ENCODE data around the gene FOXJ3.

FOXJ3 gene

DNA sequence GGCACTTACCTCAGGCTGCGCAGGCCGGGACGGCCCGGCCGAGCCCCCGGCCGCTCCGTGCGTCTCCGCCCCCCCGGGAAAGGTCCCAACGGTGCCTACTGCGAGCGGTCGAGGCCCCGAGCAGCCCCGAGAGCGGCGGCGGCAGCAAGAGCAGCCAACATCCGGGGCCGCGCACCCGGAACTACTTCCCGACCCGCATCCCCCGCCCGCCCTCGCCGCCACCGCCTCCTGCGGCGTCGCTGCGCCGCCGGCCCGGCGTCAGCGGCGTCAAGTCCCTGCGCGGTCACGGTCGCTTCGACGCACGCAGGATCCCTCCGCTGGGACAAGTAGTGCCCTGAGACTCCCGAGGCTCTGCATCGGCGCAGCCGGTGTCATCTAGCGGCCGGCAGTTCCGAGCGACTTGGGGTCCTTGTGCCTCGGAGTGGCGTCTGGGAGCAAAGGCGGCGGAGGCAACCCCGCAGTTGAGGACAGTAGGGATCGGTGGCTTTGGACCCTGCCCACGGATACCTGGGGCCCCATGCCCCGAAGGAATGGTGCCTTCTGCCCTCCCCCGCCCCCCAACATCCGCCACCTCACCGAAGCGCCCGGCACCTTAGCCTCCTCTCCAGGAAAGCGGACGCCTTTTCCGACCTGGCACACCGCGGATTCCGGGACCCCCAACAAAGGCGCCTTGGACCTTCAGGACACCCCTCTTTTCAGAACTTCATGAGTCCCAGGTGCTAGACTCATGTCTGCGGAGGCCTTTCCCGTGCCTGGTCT is at the start of gene FOXJ3:
Gene FOXJ3, minus strand, starts transcription at position 186 of the 759 bp plus-strand sequence. CDS start 24,142 bp downstream, outside the sequence.
- Mint-ChIP-seq H3K27me3 (no peaks in the 10 kb centered on the region), H3K4me1 (ENCODE audit: low read depth) (peaks cover 49% of the 10 kb centered on the region), H3K36me3 (ENCODE audit: low read depth) (peaks cover 13% of the 10 kb centered on the region), H3K27ac (peak within 1 kb of the TSS; percentile 88), H3K9me3 (no peaks in the 10 kb centered on the region), H3K4me3 (peak within 1 kb of the TSS; percentile 95)
- intact Hi-C loops (cut with micrococcal nuclease), result no loop called here

DNA sequence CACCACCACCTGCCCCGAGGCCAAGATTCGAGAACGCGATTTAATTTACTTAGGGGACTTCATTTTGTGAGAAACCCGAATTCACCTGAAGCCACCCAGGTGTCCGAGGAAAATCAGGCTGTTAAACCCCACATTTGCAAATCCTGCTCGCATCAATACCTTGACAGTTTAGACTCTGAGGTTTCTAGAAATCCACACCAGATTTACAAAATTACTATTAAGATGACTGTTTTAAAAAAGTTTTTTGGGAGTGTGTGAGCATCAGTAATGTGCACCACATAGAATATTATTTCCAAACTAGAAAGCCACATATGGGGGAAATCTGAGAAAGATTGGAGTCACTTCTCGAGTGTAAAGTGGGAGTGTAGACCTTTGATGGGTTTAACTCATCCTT is 46.2 kb upstream of the FOXJ3 start:
- H3K36me3 Mint-ChIP-seq (ENCODE audit: low read depth), result no peaks in the 10 kb centered on the region
- no peaks in the 10 kb centered on the region for H3K9me3 Mint-ChIP-seq
- peak overlapping the region; percentile 74 for H3K4me3 Mint-ChIP-seq
- peaks cover 54% of the 10 kb centered on the region for H3K27me3 Mint-ChIP-seq
- peaks cover 7% of the 10 kb centered on the region for H3K4me1 Mint-ChIP-seq (ENCODE audit: low read depth)
- no peak overlapping the region for H3K27ac Mint-ChIP-seq
- intact Hi-C loops (cut with micrococcal nuclease), result no loop called here

DNA sequence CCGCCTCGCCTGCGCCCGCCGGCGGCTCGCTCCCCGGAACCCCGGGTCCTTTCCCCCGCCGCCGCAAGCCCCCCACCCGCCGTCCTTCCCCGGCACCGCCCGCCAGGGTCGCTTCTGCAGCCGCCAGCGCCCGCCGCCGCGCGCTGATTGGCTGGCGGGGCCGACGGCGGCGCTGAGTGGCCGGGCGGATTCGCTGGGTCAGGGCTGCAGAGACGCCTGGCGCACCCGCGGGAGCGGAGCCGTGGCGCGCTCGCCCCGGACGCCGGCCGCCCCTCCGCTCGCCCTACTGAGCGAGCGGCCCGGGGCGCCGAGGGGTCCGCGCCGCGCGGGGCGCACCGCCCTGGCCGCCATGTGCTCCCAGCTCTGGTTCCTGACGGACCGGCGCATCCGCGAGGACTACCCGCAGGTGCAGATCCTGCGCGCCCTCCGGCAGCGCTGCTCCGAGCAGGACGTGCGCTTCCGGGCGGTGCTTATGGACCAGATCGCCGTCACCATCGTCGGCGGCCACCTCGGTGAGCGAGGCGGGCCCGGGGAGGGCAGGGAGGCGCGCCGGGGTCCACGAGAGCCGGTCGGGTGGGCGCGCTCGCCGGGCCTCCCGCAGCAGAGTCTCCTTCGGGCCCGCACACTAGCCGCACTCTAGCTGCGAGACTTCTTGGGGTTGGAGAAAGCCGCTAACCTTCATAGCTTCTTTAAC is 45.7 kb upstream of the FOXJ3 start, which contains the start of gene RIMKLA:
Gene RIMKLA, plus strand, starts transcription at position 207 of the 694 bp plus-strand sequence. Its CDS starts 143 bp downstream, at position 350.
- Mint-ChIP-seq H3K36me3 (ENCODE audit: low read depth) (no peaks in the 10 kb centered on the region), H3K27me3 (peaks cover 54% of the 10 kb centered on the region), H3K4me1 (ENCODE audit: low read depth) (peaks cover 7% of the 10 kb centered on the region), H3K9me3 (no peaks in the 10 kb centered on the region), H3K4me3 (peak within 1 kb of the TSS; percentile 74), H3K27ac (no peak within 1 kb of the TSS)
- intact Hi-C loops (cut with micrococcal nuclease), result no loop called here

DNA sequence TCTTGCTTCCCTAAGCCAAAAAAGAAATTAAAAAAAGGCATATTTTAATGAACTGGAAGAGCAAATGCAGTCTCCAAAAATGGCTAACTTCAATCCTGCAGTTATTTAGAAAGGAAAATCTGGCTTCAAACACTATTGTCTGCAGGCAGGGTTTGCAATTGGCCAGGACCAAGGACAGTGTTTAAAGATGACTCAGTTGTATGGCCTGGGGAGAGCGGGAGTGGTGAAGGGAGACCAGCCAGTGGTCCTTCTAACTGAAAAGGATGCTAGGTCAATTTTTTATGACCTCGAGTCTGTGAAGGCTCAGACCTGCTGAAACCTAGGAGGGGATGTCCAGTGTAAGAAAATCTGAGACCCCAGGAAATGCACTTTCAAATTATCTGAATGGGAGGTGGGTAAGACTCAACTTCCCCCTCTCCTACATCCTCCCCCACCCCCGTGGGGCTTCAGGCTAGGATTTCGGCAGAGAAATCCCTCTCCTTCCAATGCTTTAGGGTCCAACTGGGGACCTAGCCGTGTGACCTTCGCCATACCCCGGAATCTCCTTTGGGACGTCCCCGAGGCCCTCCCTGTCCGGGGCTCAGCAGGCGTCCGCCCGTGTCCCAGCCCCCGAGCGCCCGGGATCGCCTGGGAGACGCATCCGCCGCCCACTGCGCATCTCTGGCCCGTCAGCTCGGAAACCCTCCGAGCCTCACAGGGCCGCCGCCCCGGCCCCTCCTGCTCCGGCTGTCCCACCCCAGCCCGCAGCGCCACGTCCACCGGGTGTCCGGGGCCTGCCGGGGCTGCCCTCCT is 45.0 kb upstream of the FOXJ3 start:
- intact Hi-C loops (cut with micrococcal nuclease), result no loop called here
- peak overlapping the region; percentile 66 for H3K4me3 Mint-ChIP-seq
- no peaks in the 10 kb centered on the region for H3K9me3 Mint-ChIP-seq
- H3K27ac Mint-ChIP-seq, result no peak overlapping the region
- H3K36me3 Mint-ChIP-seq (ENCODE audit: low read depth), result no peaks in the 10 kb centered on the region
- peaks cover 55% of the 10 kb centered on the region for H3K27me3 Mint-ChIP-seq
- H3K4me1 Mint-ChIP-seq (ENCODE audit: low read depth), result peaks cover 7% of the 10 kb centered on the region

DNA sequence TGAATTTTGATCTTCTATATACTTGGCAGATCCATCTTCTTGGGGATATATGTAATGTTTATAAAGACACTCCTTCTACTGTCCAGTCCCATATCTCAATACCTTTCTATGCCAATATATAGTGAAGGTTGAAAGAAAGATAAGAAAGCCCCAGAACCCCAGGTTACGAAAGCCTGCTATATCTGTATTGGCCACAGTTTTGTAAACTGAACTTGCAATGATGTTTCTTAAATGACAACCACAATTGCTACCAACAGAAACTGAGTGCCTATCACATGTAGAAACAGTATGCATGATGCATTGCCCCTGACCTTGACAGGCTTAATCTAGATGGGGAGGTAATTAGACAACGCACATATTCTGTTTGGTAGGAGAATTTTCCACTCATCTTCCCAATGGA is 37.8 kb upstream of the FOXJ3 start:
- H3K9me3 Mint-ChIP-seq, result no peaks in the 10 kb centered on the region
- no peaks in the 10 kb centered on the region for H3K36me3 Mint-ChIP-seq (ENCODE audit: low read depth)
- no peak overlapping the region for H3K4me3 Mint-ChIP-seq
- intact Hi-C loops (cut with micrococcal nuclease), result no loop called here
- no peak overlapping the region for H3K27ac Mint-ChIP-seq
- peaks cover 19% of the 10 kb centered on the region for H3K27me3 Mint-ChIP-seq
- H3K4me1 Mint-ChIP-seq (ENCODE audit: low read depth), result no peaks in the 10 kb centered on the region

DNA sequence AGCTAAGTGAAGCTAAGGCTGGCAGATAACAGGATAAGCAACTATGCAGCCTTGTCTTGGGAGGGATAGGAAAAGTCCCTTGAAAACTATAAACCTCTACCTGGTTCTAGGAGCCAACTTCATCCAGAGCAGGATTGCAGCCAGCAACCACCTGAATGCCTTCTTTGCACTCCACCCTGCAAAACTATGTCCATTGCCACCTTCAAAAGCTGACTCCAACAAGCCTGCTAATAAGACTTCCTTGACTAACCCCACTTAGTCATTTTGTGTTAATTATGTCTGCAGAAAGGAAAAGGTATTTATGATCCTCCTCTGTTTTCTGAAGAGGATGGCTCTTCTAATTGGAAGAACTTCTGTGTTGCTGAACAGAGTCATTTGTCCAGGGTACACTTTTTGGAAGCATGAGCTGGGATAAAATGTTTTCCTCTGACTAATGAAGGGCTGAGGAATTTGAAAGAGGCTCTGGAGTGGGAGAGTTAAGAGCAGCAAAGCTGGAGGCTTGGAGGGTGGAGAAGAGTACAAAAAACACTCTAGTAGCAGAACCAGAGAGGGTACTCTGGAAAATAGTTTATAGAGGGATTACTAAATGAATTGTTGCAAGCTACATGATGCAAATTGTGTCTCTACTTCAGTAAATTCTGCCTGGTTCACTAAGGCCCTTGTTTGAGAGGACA is 36.0 kb upstream of the FOXJ3 start:
- no peaks in the 10 kb centered on the region for H3K9me3 Mint-ChIP-seq
- peaks cover 11% of the 10 kb centered on the region for H3K27me3 Mint-ChIP-seq
- H3K27ac Mint-ChIP-seq, result no peak overlapping the region
- no peak overlapping the region for H3K4me3 Mint-ChIP-seq
- H3K4me1 Mint-ChIP-seq (ENCODE audit: low read depth), result no peaks in the 10 kb centered on the region
- intact Hi-C loops (cut with micrococcal nuclease), result no loop called here
- no peaks in the 10 kb centered on the region for H3K36me3 Mint-ChIP-seq (ENCODE audit: low read depth)

DNA sequence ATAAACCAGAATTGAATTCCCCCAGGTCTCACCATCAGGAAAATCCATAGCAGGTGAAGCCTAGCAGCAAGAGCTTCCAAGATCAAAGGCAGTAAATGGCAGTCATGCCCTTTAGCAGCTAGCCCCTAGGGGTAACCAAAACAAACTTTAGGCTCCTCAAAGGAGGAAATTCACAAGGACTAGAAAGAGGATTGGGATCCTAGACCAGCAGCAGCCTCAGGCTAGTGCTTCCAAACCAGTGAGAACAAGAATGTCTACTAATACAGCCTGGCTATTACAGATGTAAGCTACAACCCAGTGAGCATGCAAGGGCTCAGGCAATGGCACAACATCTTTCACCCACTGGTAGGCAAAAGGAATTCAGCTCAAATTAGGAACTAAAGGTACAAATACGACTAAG is 34.4 kb upstream of the FOXJ3 start:
- Mint-ChIP-seq H3K4me3 (no peak overlapping the region), H3K27me3 (peaks cover 10% of the 10 kb centered on the region), H3K27ac (no peak overlapping the region), H3K36me3 (ENCODE audit: low read depth) (no peaks in the 10 kb centered on the region), H3K9me3 (no peaks in the 10 kb centered on the region), H3K4me1 (ENCODE audit: low read depth) (no peaks in the 10 kb centered on the region)
- intact Hi-C loops (cut with micrococcal nuclease), result no loop called here

DNA sequence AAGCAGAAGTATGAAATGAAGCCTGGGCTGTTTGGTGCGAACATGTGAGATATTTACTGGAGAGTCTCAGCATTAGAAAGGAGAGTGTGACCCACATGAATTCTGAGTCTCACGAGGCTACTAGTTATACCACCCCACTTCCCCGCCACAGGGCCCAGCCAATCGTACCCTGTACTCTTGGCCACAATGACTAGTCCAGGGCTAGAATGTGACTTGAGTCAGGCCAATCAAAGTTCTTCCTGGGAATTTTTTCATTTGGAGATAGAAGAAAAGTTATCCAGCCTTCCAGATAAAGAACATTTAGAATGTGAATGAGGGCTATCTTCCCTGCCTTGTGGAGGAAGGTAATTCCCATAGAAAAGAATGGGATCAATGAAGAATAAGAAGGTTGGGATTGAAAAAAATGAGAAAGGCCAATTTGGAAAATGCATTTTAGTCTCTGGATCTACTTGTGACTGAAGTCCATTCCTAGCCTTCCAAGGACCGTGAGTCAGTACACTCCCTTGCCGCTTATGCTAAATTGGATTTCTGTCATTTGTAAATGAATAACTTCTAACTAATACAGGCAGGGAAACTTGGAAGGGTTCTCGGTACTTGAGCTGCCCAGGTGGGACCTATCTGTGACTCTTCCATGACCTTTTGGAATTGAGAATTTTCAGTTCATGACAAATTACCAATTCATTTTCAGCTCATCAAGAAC is 33.2 kb upstream of the FOXJ3 start:
- no peaks in the 10 kb centered on the region for H3K36me3 Mint-ChIP-seq (ENCODE audit: low read depth)
- H3K27ac Mint-ChIP-seq, result no peak overlapping the region
- intact Hi-C loops (cut with micrococcal nuclease), result no loop called here
- peaks cover 10% of the 10 kb centered on the region for H3K27me3 Mint-ChIP-seq
- H3K4me1 Mint-ChIP-seq (ENCODE audit: low read depth), result no peaks in the 10 kb centered on the region
- no peak overlapping the region for H3K4me3 Mint-ChIP-seq
- no peaks in the 10 kb centered on the region for H3K9me3 Mint-ChIP-seq

DNA sequence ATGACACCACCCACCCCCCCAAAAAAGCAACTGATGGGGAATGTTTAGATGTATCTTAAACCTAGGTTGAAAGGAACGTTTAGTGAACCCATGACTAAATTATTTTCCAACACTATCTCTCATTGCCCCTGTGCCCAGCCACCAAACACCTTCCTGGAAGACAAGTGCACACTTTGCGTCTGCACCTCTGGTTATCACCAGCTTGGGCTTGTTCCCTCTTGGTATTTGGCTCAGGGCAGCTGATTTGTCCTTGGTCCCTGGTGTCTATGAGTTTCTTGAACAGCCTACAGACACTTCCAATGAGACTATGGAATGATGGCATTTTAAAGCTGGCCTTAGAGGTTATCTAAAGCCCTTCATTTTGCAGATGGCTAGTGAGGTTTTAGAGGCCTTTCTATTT is 30.1 kb upstream of the FOXJ3 start:
- peaks cover 8% of the 10 kb centered on the region for H3K9me3 Mint-ChIP-seq
- H3K36me3 Mint-ChIP-seq (ENCODE audit: low read depth), result no peaks in the 10 kb centered on the region
- peaks cover 8% of the 10 kb centered on the region for H3K27me3 Mint-ChIP-seq
- H3K27ac Mint-ChIP-seq, result no peak overlapping the region
- no peaks in the 10 kb centered on the region for H3K4me1 Mint-ChIP-seq (ENCODE audit: low read depth)
- no peak overlapping the region for H3K4me3 Mint-ChIP-seq
- intact Hi-C loops (cut with micrococcal nuclease), result no loop called here

DNA sequence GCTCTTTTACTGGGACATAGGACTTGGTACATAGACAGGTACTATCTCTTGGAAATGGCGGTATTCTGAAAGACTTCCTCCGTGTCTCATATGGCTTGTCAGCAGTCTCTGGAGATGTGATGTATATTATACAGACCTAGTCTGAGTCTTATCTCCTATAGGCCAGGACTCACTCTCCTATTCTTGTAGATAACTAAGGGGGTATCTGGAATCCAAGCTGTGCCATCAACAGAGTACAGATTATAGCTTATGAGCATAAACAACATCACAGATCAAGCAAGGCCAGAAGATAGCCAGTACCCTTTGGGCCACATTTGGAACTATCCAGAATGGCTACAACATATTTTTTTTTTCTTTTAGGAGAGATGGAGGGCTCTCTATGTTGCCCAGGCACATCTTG is 29.5 kb upstream of the FOXJ3 start:
- intact Hi-C loops (cut with micrococcal nuclease), result no loop called here
- peaks cover 9% of the 10 kb centered on the region for H3K27me3 Mint-ChIP-seq
- no peak overlapping the region for H3K27ac Mint-ChIP-seq
- no peaks in the 10 kb centered on the region for H3K36me3 Mint-ChIP-seq (ENCODE audit: low read depth)
- H3K9me3 Mint-ChIP-seq, result peaks cover 8% of the 10 kb centered on the region
- H3K4me3 Mint-ChIP-seq, result no peak overlapping the region
- no peaks in the 10 kb centered on the region for H3K4me1 Mint-ChIP-seq (ENCODE audit: low read depth)

DNA sequence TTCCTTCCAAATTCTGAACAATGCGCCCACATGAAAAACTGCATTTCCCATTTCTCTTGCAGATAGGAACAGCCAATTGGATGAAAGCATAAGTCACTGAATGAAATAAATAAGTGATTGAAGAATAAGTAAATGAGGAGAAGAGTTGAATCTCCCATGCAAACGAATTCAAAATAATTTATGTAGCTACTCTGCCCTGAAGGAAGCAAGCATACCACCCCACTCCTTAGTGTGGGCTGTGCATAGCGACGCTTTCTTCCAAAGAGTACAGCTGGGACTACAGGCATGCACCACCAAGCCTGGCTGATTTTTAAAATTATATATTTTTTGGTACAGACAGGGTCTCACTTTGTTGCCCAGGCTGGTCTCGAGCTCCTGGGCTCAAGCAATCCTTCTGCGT is 29.1 kb upstream of the FOXJ3 start:
- Mint-ChIP-seq H3K4me3 (no peak overlapping the region), H3K27ac (no peak overlapping the region), H3K9me3 (peaks cover 8% of the 10 kb centered on the region), H3K4me1 (ENCODE audit: low read depth) (no peaks in the 10 kb centered on the region), H3K27me3 (peaks cover 11% of the 10 kb centered on the region), H3K36me3 (ENCODE audit: low read depth) (no peaks in the 10 kb centered on the region)
- intact Hi-C loops (cut with micrococcal nuclease), result no loop called here

DNA sequence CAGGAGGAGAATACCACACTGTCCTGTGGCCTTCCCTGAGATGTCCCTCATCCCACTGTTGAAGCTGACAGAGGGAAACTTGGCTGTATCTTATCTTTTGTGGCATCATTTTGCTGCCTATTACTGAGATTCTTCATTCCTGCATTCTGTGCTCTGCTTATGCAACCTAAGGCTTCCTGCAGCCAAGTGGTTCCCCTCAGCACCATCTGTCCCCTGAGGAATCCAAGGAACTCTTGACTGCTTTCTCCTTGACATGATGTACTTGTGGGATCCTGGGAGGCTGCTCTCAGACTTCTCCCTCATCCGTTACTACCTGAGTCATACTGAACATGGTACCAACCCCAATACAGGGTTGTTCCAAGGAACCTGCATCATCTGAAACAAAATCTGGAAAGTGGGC is 24.4 kb upstream of the FOXJ3 start:
- Mint-ChIP-seq H3K4me1 (ENCODE audit: low read depth) (no peaks in the 10 kb centered on the region), H3K36me3 (ENCODE audit: low read depth) (no peaks in the 10 kb centered on the region), H3K4me3 (no peak overlapping the region), H3K27me3 (peaks cover 11% of the 10 kb centered on the region), H3K27ac (no peak overlapping the region), H3K9me3 (peaks cover 8% of the 10 kb centered on the region)
- intact Hi-C loops (cut with micrococcal nuclease), result no loop called here

DNA sequence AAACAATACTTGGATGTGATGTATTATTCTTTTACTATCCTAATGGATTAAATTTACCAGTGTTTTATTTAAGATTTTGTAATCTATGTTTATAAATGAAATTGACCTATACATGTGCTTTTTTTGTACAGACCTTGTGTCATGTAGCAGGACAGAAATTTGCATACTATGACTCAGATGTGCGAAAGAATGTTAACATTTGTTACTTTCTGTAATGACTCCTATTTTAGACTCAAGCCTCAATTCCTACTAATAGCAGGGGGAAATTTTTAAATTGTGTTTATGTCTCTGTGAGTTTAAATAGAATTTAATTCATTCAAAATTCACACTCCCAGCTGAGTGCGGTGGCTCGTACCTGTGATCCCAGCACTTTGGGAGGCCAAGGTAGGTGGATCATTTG is 23.8 kb upstream of the FOXJ3 start:
- no peak overlapping the region for H3K4me3 Mint-ChIP-seq
- no peak overlapping the region for H3K27ac Mint-ChIP-seq
- peaks cover 8% of the 10 kb centered on the region for H3K9me3 Mint-ChIP-seq
- peaks cover 11% of the 10 kb centered on the region for H3K27me3 Mint-ChIP-seq
- H3K4me1 Mint-ChIP-seq (ENCODE audit: low read depth), result no peaks in the 10 kb centered on the region
- intact Hi-C loops (cut with micrococcal nuclease), result no loop called here
- no peaks in the 10 kb centered on the region for H3K36me3 Mint-ChIP-seq (ENCODE audit: low read depth)

All from dendritic cell treated with granulocyte-macrophage colony-stimulating factor and Interleukin-4, amounts not matched to agents 40 ng/mL and 50 ng/mL, for 4 days (primary cell).